GF-D8 (cell line): ENCODE results near the gene ASTN2.
"Not testable (repeated sequence)": the region's sequence is repeated elsewhere in the genome, so short reads cannot be mapped to it uniquely, and the experiment has no call there.

Experiments used
- DNase-seq: peaks from one replicate; lab custom pipeline; 2025; lab: John Stamatoyannopoulos, UW

ASTN2 gene

GRCh38 chr9:116697362-116697761 lies 717.5 kb downstream of the ASTN2 start:
- DNase-seq, result no peak

GRCh38 chr9:116695438-116695837 lies 719.4 kb downstream of the ASTN2 start:
- DNase-seq, result no peak

- no peak for DNase-seq
Observed at GRCh38 chr9:116694785-116695291, 720.0 kb downstream of the ASTN2 start.

GRCh38 chr9:116693233-116693731 lies 721.6 kb downstream of the ASTN2 start:
- no peak for DNase-seq

- no peak for DNase-seq
Observed at GRCh38 chr9:116692616-116693015, 722.2 kb downstream of the ASTN2 start.

- DNase-seq, result no peak
Observed at GRCh38 chr9:116691607-116692006, 723.2 kb downstream of the ASTN2 start.

GRCh38 chr9:116690805-116691204 lies 724.1 kb downstream of the ASTN2 start:
- not testable (repeated sequence) for DNase-seq

GRCh38 chr9:116689486-116690032 lies 725.3 kb downstream of the ASTN2 start:
- no peak for DNase-seq

GRCh38 chr9:116688806-116689485 lies 725.9 kb downstream of the ASTN2 start:
- DNase-seq, result no peak

- DNase-seq, result no peak
Observed at GRCh38 chr9:116687754-116688135, 727.1 kb downstream of the ASTN2 start.

- no peak for DNase-seq
Observed at GRCh38 chr9:116687074-116687753, 727.6 kb downstream of the ASTN2 start, which contains the start of gene TRIM32. Gene TRIM32, plus strand, starts transcription at chr9:116687305. Its CDS starts 10,438 bp downstream, at chr9:116697743.

GRCh38 chr9:116686693-116687073 lies 728.2 kb downstream of the ASTN2 start:
- DNase-seq, result no peak

GRCh38 chr9:116686135-116686534 lies 728.7 kb downstream of the ASTN2 start:
- no peak for DNase-seq

GRCh38 chr9:116685166-116685565 lies 729.7 kb downstream of the ASTN2 start:
- no peak for DNase-seq

- DNase-seq, result no peak
Observed at GRCh38 chr9:116683535-116683934, 731.3 kb downstream of the ASTN2 start.

GRCh38 chr9:116674210-116674980 lies 740.5 kb downstream of the ASTN2 start:
- no peak for DNase-seq

- DNase-seq, result no peak
Observed at GRCh38 chr9:116673375-116673774, 741.5 kb downstream of the ASTN2 start.

- DNase-seq, result no peak
Observed at GRCh38 chr9:116671605-116672004, 743.3 kb downstream of the ASTN2 start.

- no peak for DNase-seq
Observed at GRCh38 chr9:116668970-116669695, 745.7 kb downstream of the ASTN2 start.

GRCh38 chr9:116663581-116663980 lies 751.3 kb downstream of the ASTN2 start:
- no peak for DNase-seq

- DNase-seq, result no peak
Observed at GRCh38 chr9:116662646-116663310, 752.1 kb downstream of the ASTN2 start.
